ENCODE data around the gene PGA3.
"Not testable (repeated sequence)": the region's sequence is repeated elsewhere in the genome, so short reads cannot be mapped to it uniquely, and the experiment has no call there.

PGA3 gene

GRCh38 chr11:61174273-61174672 lies 29.0 kb upstream of the PGA3 start:
- no peak overlapping the region for H3K27ac ChIP-seq (ENCODE audit: extremely low read depth, low read depth, low read length)
- TF ChIP-seq ZNF239 (tag by site-specific recombination; IDR thresholded peaks at IDR 0.05) (no peak), ZIC2 (tag by site-specific recombination; IDR thresholded peaks at IDR 0.05) (peak; percentile 92)
- no peak overlapping the region for H3K4me3 ChIP-seq (ENCODE audit: low read depth, low read length)
- no peaks in the 10 kb centered on the region for H3K4me1 ChIP-seq (ENCODE audit: control insufficient read depth, insufficient read depth, low read length)
- H3K36me3 ChIP-seq (ENCODE audit: control insufficient read depth in 2 of 2, insufficient read depth in 1 of 2, low read length in 2 of 2) = no peaks in the 10 kb centered on the region
- ChIA-PET CTCF (interaction anchor here (0.6 to 4.4 kb wide), 8 partner anchors 9 to 399 kb away, joined by 3 to 27 read pairs (median 3); no protein-coding TSS in a partner anchor), POLR2A (no interaction called here)
- no peaks in the 10 kb centered on the region for H3K9me3 ChIP-seq (ENCODE audit: control insufficient read depth, insufficient read depth, low read depth, low read length)

GRCh38 chr11:61174949-61175348 lies 28.4 kb upstream of the PGA3 start:
- POLR2A ChIA-PET = interaction anchor here (0.9 kb wide), 1 partner anchor 253 kb away, joined by 3 read pairs; no protein-coding TSS in a partner anchor
- TF ChIP-seq ZNF169 (tag by site-specific recombination; IDR thresholded peaks at IDR 0.05) = no peak
- no peak for TF ChIP-seq ZNF830 (tag by site-specific recombination; IDR thresholded peaks at IDR 0.05; ENCODE audit: low read depth)
- TF ChIP-seq ZNF670 (tag by site-specific recombination; IDR thresholded peaks at IDR 0.05; ENCODE audit: low read depth) = no peak
- no peak for TF ChIP-seq ZSCAN18 (tag by site-specific recombination; IDR thresholded peaks at IDR 0.05)
- TF ChIP-seq ZNF501 (tag by site-specific recombination; IDR thresholded peaks at IDR 0.05) = no peak
- no peak for TF ChIP-seq ZNF792 (tag by site-specific recombination; IDR thresholded peaks at IDR 0.05)
- TF ChIP-seq BCL11B (tag by site-specific recombination; IDR thresholded peaks at IDR 0.05; ENCODE audit: low read depth) = no peak
- TF ChIP-seq ZNF391 (tag by site-specific recombination; IDR thresholded peaks at IDR 0.05; ENCODE audit: borderline replicate concordance, low read depth) = no peak
- TF ChIP-seq ZNF433 (tag by site-specific recombination; IDR thresholded peaks at IDR 0.05; ENCODE audit: low read depth) = no peak
- no peak for TF ChIP-seq ZNF341 (tag by site-specific recombination; IDR thresholded peaks at IDR 0.05; ENCODE audit: low read depth)
- H3K27ac ChIP-seq (ENCODE audit: extremely low read depth, low read depth, low read length) = no peak overlapping the region
- no peaks in the 10 kb centered on the region for H3K4me1 ChIP-seq (ENCODE audit: control insufficient read depth, insufficient read depth, low read length)
- H3K9me3 ChIP-seq (ENCODE audit: control insufficient read depth, insufficient read depth, low read depth, low read length) = no peaks in the 10 kb centered on the region
- CTCF ChIA-PET = interaction anchor here (0.5 to 4.4 kb wide), 6 partner anchors 12 to 344 kb away, joined by 3 to 27 read pairs (median 4); no protein-coding TSS in a partner anchor
- no peaks in the 10 kb centered on the region for H3K36me3 ChIP-seq (ENCODE audit: control insufficient read depth in 2 of 2, insufficient read depth in 1 of 2, low read length in 2 of 2)
- no peak overlapping the region for H3K4me3 ChIP-seq (ENCODE audit: low read depth, low read length)

- no peak overlapping the region for H3K27ac ChIP-seq (ENCODE audit: extremely low read depth, low read depth, low read length)
- ChIA-PET POLR2A (no interaction called here), CTCF (interaction anchor here (4.4 kb wide), 1 partner anchor 12 kb away, joined by 27 read pairs; no protein-coding TSS in a partner anchor)
Observed at GRCh38 chr11:61176446-61176845, 26.9 kb upstream of the PGA3 start.

GRCh38 chr11:61180205-61180604 lies 23.1 kb upstream of the PGA3 start:
- H3K4me3 ChIP-seq (ENCODE audit: low read depth, low read length); H3K9me3 ChIP-seq (ENCODE audit: control insufficient read depth, insufficient read depth, low read depth, low read length); H3K27ac ChIP-seq (ENCODE audit: extremely low read depth, low read depth, low read length); H3K4me1 ChIP-seq (ENCODE audit: control insufficient read depth, insufficient read depth, low read length); CTCF ChIA-PET; H3K36me3 ChIP-seq (ENCODE audit: control insufficient read depth in 2 of 2, insufficient read depth in 1 of 2, low read length in 2 of 2); POLR2A ChIA-PET: not testable (repeated sequence)

More at GRCh38 chr11:61176446-61176845, 26.9 kb upstream of the PGA3 start:
- H3K36me3 ChIP-seq (ENCODE audit: control insufficient read depth in 2 of 2, insufficient read depth in 1 of 2, low read length in 2 of 2) = no peaks in the 10 kb centered on the region
- H3K4me3 ChIP-seq (ENCODE audit: low read depth, low read length) = no peak overlapping the region
- no peaks in the 10 kb centered on the region for H3K4me1 ChIP-seq (ENCODE audit: control insufficient read depth, insufficient read depth, low read length)
- TF ChIP-seq ZNF548 (tag by site-specific recombination; IDR thresholded peaks at IDR 0.05) = no peak
- no peak for TF ChIP-seq ZSCAN16 (tag by site-specific recombination; IDR thresholded peaks at IDR 0.05)
- TF ChIP-seq ZNF16 (tag by site-specific recombination; IDR thresholded peaks at IDR 0.05; ENCODE audit: low read depth) = no peak
- TF ChIP-seq ZNF354C (tag by site-specific recombination; IDR thresholded peaks at IDR 0.05; ENCODE audit: borderline replicate concordance, low read depth) = no peak
- no peak for TF ChIP-seq ZBTB6 (tag by site-specific recombination; IDR thresholded peaks at IDR 0.05)
- TF ChIP-seq KLF16 (tag by site-specific recombination; IDR thresholded peaks at IDR 0.05) = no peak
- TF ChIP-seq MEIS1 (CRISPR knock-in tag; IDR thresholded peaks at IDR 0.05; ENCODE audit: borderline replicate concordance) = no peak
- no peak for TF ChIP-seq BCL11A (tag by site-specific recombination; IDR thresholded peaks at IDR 0.05; ENCODE audit: low read depth)
- no peaks in the 10 kb centered on the region for H3K9me3 ChIP-seq (ENCODE audit: control insufficient read depth, insufficient read depth, low read depth, low read length)
